Measurements from ENCODE around the gene TRAK1. TPM values are rescaled to one million over a fixed set of nuclear protein-coding genes. Genes with fewer than 3 reads are reported as not detected.
"Not testable (repeated sequence)": the region's sequence is repeated elsewhere in the genome, so short reads cannot be mapped to it uniquely, and the experiment has no call there.

TRAK1 gene, protein sequence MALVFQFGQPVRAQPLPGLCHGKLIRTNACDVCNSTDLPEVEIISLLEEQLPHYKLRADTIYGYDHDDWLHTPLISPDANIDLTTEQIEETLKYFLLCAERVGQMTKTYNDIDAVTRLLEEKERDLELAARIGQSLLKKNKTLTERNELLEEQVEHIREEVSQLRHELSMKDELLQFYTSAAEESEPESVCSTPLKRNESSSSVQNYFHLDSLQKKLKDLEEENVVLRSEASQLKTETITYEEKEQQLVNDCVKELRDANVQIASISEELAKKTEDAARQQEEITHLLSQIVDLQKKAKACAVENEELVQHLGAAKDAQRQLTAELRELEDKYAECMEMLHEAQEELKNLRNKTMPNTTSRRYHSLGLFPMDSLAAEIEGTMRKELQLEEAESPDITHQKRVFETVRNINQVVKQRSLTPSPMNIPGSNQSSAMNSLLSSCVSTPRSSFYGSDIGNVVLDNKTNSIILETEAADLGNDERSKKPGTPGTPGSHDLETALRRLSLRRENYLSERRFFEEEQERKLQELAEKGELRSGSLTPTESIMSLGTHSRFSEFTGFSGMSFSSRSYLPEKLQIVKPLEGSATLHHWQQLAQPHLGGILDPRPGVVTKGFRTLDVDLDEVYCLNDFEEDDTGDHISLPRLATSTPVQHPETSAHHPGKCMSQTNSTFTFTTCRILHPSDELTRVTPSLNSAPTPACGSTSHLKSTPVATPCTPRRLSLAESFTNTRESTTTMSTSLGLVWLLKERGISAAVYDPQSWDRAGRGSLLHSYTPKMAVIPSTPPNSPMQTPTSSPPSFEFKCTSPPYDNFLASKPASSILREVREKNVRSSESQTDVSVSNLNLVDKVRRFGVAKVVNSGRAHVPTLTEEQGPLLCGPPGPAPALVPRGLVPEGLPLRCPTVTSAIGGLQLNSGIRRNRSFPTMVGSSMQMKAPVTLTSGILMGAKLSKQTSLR
- total RNA-seq (10 to 100 TPM; 13.2 to 30.4 (median 20.4) TPM), polyA plus RNA-seq (1 to 10 TPM; 4.8 to 5.8 TPM), total RNA-seq (37.6 reads per million, percentile 65 among the genes with 10 or more reads in this experiment)

DNA sequence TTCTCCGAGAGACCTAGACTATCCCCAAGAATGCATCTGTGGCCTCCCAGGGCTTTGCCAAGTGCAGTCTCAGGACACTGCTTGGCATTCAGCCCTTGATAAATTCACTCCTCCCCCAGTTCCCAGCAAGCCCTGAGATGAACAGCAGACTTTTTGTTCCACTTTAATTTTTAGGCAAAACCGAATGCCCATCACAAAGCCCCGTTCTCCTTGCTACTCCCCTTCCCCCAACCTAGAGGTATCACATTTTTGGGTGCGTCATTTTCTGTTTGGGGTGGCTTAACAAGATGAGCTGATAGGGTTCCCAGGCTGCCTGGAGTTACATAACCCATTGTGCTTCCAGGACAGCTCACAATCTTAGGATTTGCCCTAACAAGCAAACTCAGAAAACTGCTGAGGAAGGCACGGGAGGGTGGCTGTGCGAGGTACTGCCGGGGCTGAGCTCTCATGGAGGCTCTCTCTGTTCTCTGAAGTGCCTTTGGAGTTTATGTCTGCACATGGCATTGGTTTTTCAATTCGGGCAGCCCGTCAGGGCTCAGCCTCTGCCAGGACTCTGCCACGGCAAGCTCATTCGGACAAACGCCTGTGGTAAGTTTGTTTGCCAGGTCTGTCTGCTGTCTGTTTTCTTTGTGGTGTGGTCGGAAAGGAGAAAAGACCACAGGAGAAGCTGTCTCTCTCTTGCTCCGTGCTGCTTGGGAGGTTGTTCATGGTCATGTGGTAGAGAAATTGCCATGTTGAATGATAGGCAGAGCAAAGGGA lies at the start of gene TRAK1:
TRAK1 (plus strand) TSS at position 385 of the 759 bp plus-strand sequence; CDS start at position 498, 113 bp downstream.
- ATAC-seq: no peak
- no peaks in the 10 kb centered on the region for H3K9me3 ChIP-seq (ENCODE audit: control insufficient read depth in 2 of 3, low read length in 3 of 3)
- Mint-ChIP-seq H3K4me3 (no peak within 1 kb of the TSS), H3K27me3 (no peaks in the 10 kb centered on the region), H3K36me3 (peaks cover 9 to 48% (median 32%) of the 10 kb centered on the region in 5 donors), H3K9me3 (peaks cover 0 to 2% (median 0%) of the 10 kb centered on the region in 11 donors), H3K4me1 (peaks cover 18 to 36% (median 27%) of the 10 kb centered on the region in 7 donors), H3K27ac (peak within 1 kb of the TSS in 8 of 9 donors; percentile 14 to 75 (median 46))
- H3K4me3 ChIP-seq (ENCODE audit: low read length): no peak within 1 kb of the TSS
- no peaks in the 10 kb centered on the region for H3K27me3 ChIP-seq (ENCODE audit: control insufficient read depth in 2 of 2, insufficient read depth in 2 of 2, low read length in 2 of 2)
- intact Hi-C loops (cut with micrococcal nuclease): loop anchor here in 1 of 2 donors (10.0 kb wide), 2 partner anchors 396 to 1776 kb away; no protein-coding TSS in a partner anchor
- POLR2A ChIA-PET: no interaction called here
- CTCF ChIA-PET: no interaction called here
- H3K4me1 ChIP-seq (ENCODE audit: control insufficient read depth in 2 of 2, insufficient read depth in 2 of 2, low read length in 2 of 2): no peaks in the 10 kb centered on the region
- no peak for DNase-seq
- H3K27ac ChIP-seq (ENCODE audit: low read depth, low read length): no peak within 1 kb of the TSS
- H3K36me3 ChIP-seq (ENCODE audit: control insufficient read depth in 2 of 3, insufficient read depth in 3 of 3, low read length in 3 of 3): peaks cover 0 to 11% (median 0%) of the 10 kb centered on the region in 3 experiments

DNA sequence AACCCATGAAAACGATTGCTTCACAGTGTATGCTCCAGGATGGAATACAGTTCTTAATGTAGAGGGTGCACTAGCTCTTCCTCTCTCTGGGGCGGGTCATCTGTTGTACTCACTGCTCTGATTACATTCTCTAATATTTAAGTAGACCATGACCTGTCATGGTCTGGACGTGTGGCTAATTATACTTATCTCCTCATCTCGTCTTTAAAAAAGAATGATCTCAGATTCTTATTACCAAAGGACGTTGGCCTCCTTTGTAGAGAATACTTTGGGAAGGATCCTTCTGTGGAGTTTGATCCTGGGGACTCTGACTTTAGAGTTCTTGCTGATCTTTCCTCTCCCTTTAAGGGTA lies 48.4 kb upstream of the TRAK1 start:
- Histone ChIP-seq H3K36me3 (ENCODE audit: control insufficient read depth in 2 of 3, insufficient read depth in 3 of 3, low read length in 3 of 3) (no peaks in the 10 kb centered on the region), H3K9me3 (ENCODE audit: control insufficient read depth in 2 of 3, low read length in 3 of 3) (no peaks in the 10 kb centered on the region), H3K27me3 (ENCODE audit: control insufficient read depth in 2 of 2, insufficient read depth in 2 of 2, low read length in 2 of 2) (no peaks in the 10 kb centered on the region), H3K4me1 (ENCODE audit: control insufficient read depth in 2 of 2, insufficient read depth in 2 of 2, low read length in 2 of 2) (peaks cover 0 to 3% of the 10 kb centered on the region in 2 donors), H3K27ac (ENCODE audit: low read depth, low read length) (no peak overlapping the region), H3K4me3 (ENCODE audit: low read length) (no peak overlapping the region)
- ChIA-PET CTCF (no interaction called here), POLR2A (no interaction called here)
- Mint-ChIP-seq H3K27ac (no peak overlapping the region), H3K4me3 (no peak overlapping the region), H3K9me3 (no peaks in the 10 kb centered on the region), H3K36me3 (peaks cover 0 to 9% (median 4%) of the 10 kb centered on the region in 5 donors), H3K27me3 (no peaks in the 10 kb centered on the region), H3K4me1 (peaks cover 16 to 29% (median 19%) of the 10 kb centered on the region in 7 donors)
- intact Hi-C loops (cut with micrococcal nuclease): no loop called here
- ATAC-seq: no peak
- DNase-seq: no peak

DNA sequence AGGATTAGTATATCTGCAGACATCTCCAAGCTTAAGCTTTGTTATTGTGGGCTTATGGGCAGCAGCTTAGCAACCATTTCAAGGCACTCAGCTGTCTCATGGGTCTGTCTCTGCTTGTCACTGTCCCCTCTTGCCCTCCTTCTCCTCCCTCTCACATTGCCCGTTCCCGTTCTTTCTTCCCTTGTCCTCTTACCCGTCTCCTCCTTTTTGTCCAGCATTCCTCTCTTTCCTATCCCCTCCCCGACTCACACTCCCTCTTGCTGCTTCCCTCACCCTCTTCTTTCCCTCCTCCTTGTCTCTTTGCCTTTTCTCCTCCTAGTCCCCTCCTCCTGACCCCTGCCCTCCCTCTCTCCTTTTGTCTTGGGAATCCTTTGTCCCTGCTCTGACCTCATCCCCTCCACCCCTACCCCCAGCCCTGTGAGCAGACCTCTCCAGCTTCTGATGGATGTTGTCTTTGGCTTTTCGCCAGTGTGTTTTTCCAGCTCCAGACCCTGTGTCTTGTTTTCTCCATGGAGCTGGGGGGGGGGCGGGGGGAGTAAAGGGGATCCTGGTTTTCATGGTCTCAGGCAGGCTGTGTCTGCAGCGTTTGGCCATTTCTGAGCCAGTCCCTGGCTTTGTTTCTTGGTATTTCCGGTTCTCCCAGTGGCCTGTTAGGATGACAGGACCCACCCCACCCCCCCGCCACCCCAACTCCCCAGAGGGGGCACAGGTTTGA lies 47.9 kb upstream of the TRAK1 start:
- Mint-ChIP-seq H3K9me3 (no peaks in the 10 kb centered on the region), H3K27me3 (no peaks in the 10 kb centered on the region), H3K4me3 (no peak overlapping the region), H3K36me3 (peaks cover 0 to 8% (median 4%) of the 10 kb centered on the region in 5 donors), H3K4me1 (peaks cover 20 to 33% (median 23%) of the 10 kb centered on the region in 7 donors), H3K27ac (no peak overlapping the region)
- no peak overlapping the region for H3K27ac ChIP-seq (ENCODE audit: low read depth, low read length)
- intact Hi-C loops (cut with micrococcal nuclease): no loop called here
- POLR2A ChIA-PET: no interaction called here
- no peaks in the 10 kb centered on the region for H3K36me3 ChIP-seq (ENCODE audit: control insufficient read depth in 2 of 3, insufficient read depth in 3 of 3, low read length in 3 of 3)
- H3K27me3 ChIP-seq (ENCODE audit: control insufficient read depth in 2 of 2, insufficient read depth in 2 of 2, low read length in 2 of 2): no peaks in the 10 kb centered on the region
- no peak overlapping the region for H3K4me3 ChIP-seq (ENCODE audit: low read length)
- ATAC-seq (no peak), DNase-seq (no peak)
- peaks cover 4 to 8% of the 10 kb centered on the region in 2 donors for H3K4me1 ChIP-seq (ENCODE audit: control insufficient read depth in 2 of 2, insufficient read depth in 2 of 2, low read length in 2 of 2)
- H3K9me3 ChIP-seq (ENCODE audit: control insufficient read depth in 2 of 3, low read length in 3 of 3): no peaks in the 10 kb centered on the region
- CTCF ChIA-PET: no interaction called here

DNA sequence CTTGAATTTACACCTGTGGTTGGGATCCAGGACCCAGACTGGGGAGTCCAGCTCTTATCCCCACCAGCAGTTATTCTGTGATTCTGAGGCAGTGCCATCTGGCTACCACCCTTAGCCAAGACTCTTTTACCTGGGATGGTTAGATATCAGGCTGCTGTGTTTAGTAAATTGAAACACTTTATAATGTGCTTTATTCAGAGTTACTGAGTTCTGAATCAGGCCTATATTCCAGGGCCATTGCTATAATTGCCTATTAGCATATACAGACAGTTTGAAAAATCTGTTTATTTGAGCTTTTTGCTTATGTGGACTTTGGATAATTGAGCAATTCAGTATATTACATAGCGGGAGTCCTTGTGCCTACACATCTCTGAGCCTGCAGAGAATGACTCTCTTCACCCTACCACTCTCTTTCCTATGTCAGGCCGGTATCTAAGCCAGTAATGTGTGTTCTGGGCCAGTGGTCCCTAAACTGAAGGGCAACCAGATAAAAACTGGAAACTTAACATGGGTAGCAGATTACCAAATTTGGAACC lies 45.4 kb upstream of the TRAK1 start:
- Histone ChIP-seq H3K27me3 (ENCODE audit: control insufficient read depth in 2 of 2, insufficient read depth in 2 of 2, low read length in 2 of 2) (no peaks in the 10 kb centered on the region), H3K9me3 (ENCODE audit: control insufficient read depth in 2 of 3, low read length in 3 of 3) (no peaks in the 10 kb centered on the region), H3K4me3 (ENCODE audit: low read length) (no peak overlapping the region), H3K27ac (ENCODE audit: low read depth, low read length) (no peak overlapping the region), H3K4me1 (ENCODE audit: control insufficient read depth in 2 of 2, insufficient read depth in 2 of 2, low read length in 2 of 2) (peaks cover 6 to 9% of the 10 kb centered on the region in 2 donors), H3K36me3 (ENCODE audit: control insufficient read depth in 2 of 3, insufficient read depth in 3 of 3, low read length in 3 of 3) (no peaks in the 10 kb centered on the region)
- Mint-ChIP-seq H3K27me3 (no peaks in the 10 kb centered on the region), H3K4me1 (peaks cover 29 to 47% (median 34%) of the 10 kb centered on the region in 7 donors), H3K36me3 (peaks cover 0 to 9% (median 3%) of the 10 kb centered on the region in 5 donors), H3K27ac (no peak overlapping the region), H3K9me3 (no peaks in the 10 kb centered on the region), H3K4me3 (no peak overlapping the region)
- DNase-seq: no peak
- ChIA-PET POLR2A (no interaction called here), CTCF (no interaction called here)
- intact Hi-C loops (cut with micrococcal nuclease): no loop called here
- no peak for ATAC-seq

DNA sequence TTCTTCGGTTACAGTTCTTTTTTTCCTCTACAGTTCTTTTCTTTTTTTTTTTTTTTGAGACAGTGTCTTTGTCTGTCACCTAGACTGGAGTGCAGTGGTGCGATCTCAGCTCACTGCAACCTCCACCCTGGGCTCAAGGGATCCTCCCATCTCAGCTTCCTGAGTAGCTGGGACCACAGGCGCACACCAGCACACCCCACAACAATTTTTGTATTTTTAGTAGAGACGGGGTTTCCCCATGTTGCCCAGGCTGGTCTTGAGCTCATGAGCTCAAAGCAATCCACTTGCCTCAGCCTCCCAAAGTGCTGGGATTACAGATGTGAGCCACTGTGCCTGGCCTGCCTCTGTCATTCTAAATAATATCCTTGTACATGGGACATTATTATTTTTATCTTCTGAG lies 42.6 kb upstream of the TRAK1 start:
- Mint-ChIP-seq H3K4me3 (peak overlapping the region in 1 of 10 donors; percentile 16), H3K4me1 (peaks cover 26 to 54% (median 33%) of the 10 kb centered on the region in 7 donors)
- H3K27me3 ChIP-seq (ENCODE audit: control insufficient read depth in 2 of 2, insufficient read depth in 2 of 2, low read length in 2 of 2); H3K36me3 Mint-ChIP-seq; H3K9me3 ChIP-seq (ENCODE audit: control insufficient read depth in 2 of 3, low read length in 3 of 3); DNase-seq; H3K4me3 ChIP-seq (ENCODE audit: low read length); CTCF ChIA-PET; POLR2A ChIA-PET; intact Hi-C loops (cut with micrococcal nuclease); H3K27ac ChIP-seq (ENCODE audit: low read depth, low read length); H3K27ac Mint-ChIP-seq; H3K9me3 Mint-ChIP-seq; H3K4me1 ChIP-seq (ENCODE audit: control insufficient read depth in 2 of 2, insufficient read depth in 2 of 2, low read length in 2 of 2); H3K27me3 Mint-ChIP-seq; H3K36me3 ChIP-seq (ENCODE audit: control insufficient read depth in 2 of 3, insufficient read depth in 3 of 3, low read length in 3 of 3): not testable (repeated sequence)
- peak; percentile 65 for ATAC-seq

DNA sequence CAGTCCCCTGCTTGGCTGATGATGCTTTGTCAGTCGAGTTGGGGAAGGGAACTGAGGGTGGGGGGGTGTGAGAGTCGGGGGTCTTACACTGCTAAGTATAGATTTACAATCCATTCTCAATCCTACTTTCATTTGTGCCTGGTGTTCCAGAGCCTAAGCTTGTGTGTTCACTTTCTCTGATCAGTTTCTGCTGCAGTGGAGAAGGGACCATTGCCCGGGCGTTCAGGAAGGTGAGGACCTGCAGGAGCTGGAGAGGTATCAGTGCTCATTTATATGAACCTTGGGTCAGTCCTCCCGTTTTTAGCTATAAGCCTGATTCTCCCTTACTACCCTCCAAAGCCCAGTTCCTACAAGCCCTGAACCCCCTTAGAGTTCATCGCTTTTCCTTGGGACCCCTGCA lies 41.0 kb upstream of the TRAK1 start:
- H3K4me1 ChIP-seq (ENCODE audit: control insufficient read depth in 2 of 2, insufficient read depth in 2 of 2, low read length in 2 of 2): peaks cover 6 to 9% of the 10 kb centered on the region in 2 donors
- POLR2A ChIA-PET: no interaction called here
- no peak overlapping the region for H3K27ac Mint-ChIP-seq
- H3K9me3 Mint-ChIP-seq: no peaks in the 10 kb centered on the region
- CTCF ChIA-PET: no interaction called here
- intact Hi-C loops (cut with micrococcal nuclease): no loop called here
- peaks cover 0 to 7% (median 0%) of the 10 kb centered on the region in 5 donors for H3K36me3 Mint-ChIP-seq
- H3K36me3 ChIP-seq (ENCODE audit: control insufficient read depth in 2 of 3, insufficient read depth in 3 of 3, low read length in 3 of 3): no peaks in the 10 kb centered on the region
- no peaks in the 10 kb centered on the region for H3K9me3 ChIP-seq (ENCODE audit: control insufficient read depth in 2 of 3, low read length in 3 of 3)
- no peak overlapping the region for H3K4me3 Mint-ChIP-seq
- no peak overlapping the region for H3K4me3 ChIP-seq (ENCODE audit: low read length)
- H3K4me1 Mint-ChIP-seq: peaks cover 20 to 51% (median 34%) of the 10 kb centered on the region in 7 donors
- H3K27ac ChIP-seq (ENCODE audit: low read depth, low read length): no peak overlapping the region
- no peaks in the 10 kb centered on the region for H3K27me3 Mint-ChIP-seq
- DNase-seq (no peak), ATAC-seq (no peak)
- H3K27me3 ChIP-seq (ENCODE audit: control insufficient read depth in 2 of 2, insufficient read depth in 2 of 2, low read length in 2 of 2): no peaks in the 10 kb centered on the region

Measured in naive thymus-derived CD4-positive, alpha-beta T cell (primary cell).